ENCODE results near the gene GTPBP4. TPM values are rescaled to one million over a fixed set of nuclear protein-coding genes. Genes with fewer than 3 reads are reported as not detected.

The GTPBP4 gene
- total and polyA plus RNA-seq, 2 of the 13 experiments (the other 11 are each of a cell fraction or from before 2014, with no cell fraction given): 24.1 to 85.5 TPM

DNA sequence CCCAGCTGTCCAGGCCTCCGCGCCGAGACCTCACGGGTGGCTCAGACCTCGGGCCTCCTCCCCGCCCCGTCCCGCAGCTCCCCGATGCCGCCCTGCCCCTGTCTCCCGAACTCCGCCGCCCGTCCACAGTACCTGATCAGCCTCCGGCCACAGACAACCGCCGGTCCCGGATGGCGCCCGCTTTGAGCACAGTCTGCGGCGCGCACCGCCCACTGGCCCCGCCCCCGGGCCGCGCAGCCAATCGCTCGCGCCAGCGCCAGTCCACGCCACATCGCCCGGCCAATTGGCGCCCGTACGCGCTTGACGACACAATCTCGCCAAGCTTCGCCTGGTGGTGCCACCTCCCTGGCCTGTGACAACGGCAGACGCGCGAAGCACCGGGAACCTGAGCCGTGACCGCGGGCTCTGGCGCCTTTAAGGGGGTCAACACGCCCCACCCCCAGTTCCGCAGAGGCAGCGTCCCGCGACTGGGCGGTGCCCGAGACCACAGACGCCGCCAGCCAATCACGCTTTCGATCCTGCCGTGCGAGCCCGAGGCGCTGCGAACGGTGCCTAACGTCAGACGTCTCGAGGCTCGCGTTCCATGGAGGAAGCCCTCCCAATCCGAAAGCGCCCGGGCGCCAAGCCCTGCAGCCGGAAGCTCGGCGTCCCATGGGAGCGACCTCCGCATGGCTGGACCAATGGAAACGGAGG lies 60.6 kb downstream of the GTPBP4 start, which contains the start of gene IDI1 (continued):
- TF ChIP-seq KLF15 (CRISPR knock-in tag; IDR thresholded peaks at IDR 0.05; ENCODE audit: borderline replicate concordance): no peak
- TF ChIP-seq ZNF556 (CRISPR knock-in tag; IDR thresholded peaks at IDR 0.05; ENCODE audit: borderline replicate concordance): peak; percentile 25; the same call in 1 of the 2 replicates
- TF ChIP-seq NFIB (CRISPR knock-in tag; IDR thresholded peaks at IDR 0.05; ENCODE audit: borderline replicate concordance): no peak
- peak; percentile 98 for TF ChIP-seq RBFOX2 (IDR thresholded peaks at IDR 0.05; ENCODE audit: low read depth, low read length)
- no peak; a peak in 1 of 4 replicates for TF ChIP-seq KLF16 (CRISPR knock-in tag; IDR thresholded peaks at IDR 0.05)
- peak; percentile 74 for TF ChIP-seq PTBP1 (IDR thresholded peaks at IDR 0.05; ENCODE audit: low read depth, low read length, poor library complexity, severe bottlenecking)
- TF ChIP-seq GFI1 (CRISPR knock-in tag; IDR thresholded peaks at IDR 0.05; ENCODE audit: borderline replicate concordance): peak; percentile 56; the same call in 1 of the 2 replicates
- no peak for TF ChIP-seq TBP (CRISPR knock-in tag; IDR thresholded peaks at IDR 0.05)
- TF ChIP-seq, protein P1, sequence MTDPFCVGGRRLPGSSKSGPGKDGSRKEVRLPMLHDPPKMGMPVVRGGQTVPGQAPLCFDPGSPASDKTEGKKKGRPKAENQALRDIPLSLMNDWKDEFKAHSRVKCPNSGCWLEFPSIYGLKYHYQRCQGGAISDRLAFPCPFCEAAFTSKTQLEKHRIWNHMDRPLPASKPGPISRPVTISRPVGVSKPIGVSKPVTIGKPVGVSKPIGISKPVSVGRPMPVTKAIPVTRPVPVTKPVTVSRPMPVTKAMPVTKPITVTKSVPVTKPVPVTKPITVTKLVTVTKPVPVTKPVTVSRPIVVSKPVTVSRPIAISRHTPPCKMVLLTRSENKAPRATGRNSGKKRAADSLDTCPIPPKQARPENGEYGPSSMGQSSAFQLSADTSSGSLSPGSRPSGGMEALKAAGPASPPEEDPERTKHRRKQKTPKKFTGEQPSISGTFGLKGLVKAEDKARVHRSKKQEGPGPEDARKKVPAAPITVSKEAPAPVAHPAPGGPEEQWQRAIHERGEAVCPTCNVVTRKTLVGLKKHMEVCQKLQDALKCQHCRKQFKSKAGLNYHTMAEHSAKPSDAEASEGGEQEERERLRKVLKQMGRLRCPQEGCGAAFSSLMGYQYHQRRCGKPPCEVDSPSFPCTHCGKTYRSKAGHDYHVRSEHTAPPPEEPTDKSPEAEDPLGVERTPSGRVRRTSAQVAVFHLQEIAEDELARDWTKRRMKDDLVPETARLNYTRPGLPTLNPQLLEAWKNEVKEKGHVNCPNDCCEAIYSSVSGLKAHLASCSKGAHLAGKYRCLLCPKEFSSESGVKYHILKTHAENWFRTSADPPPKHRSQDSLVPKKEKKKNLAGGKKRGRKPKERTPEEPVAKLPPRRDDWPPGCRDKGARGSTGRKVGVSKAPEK (CRISPR knock-in tag; IDR thresholded peaks at IDR 0.05; ENCODE audit: borderline replicate concordance): no peak
- no peak for TF ChIP-seq SP140L (CRISPR knock-in tag; IDR thresholded peaks at IDR 0.05; ENCODE audit: borderline replicate concordance)
- no peak for TF ChIP-seq MIER2 (CRISPR knock-in tag; IDR thresholded peaks at IDR 0.05)
- peak; percentile 58 for TF ChIP-seq SAFB2 (CRISPR knock-in tag; IDR thresholded peaks at IDR 0.05; ENCODE audit: borderline replicate concordance, low read depth)
- TF ChIP-seq, protein P2, sequence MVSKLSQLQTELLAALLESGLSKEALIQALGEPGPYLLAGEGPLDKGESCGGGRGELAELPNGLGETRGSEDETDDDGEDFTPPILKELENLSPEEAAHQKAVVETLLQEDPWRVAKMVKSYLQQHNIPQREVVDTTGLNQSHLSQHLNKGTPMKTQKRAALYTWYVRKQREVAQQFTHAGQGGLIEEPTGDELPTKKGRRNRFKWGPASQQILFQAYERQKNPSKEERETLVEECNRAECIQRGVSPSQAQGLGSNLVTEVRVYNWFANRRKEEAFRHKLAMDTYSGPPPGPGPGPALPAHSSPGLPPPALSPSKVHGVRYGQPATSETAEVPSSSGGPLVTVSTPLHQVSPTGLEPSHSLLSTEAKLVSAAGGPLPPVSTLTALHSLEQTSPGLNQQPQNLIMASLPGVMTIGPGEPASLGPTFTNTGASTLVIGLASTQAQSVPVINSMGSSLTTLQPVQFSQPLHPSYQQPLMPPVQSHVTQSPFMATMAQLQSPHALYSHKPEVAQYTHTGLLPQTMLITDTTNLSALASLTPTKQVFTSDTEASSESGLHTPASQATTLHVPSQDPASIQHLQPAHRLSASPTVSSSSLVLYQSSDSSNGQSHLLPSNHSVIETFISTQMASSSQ (IDR thresholded peaks at IDR 0.05; ENCODE audit: low read depth): no peak
- TF ChIP-seq, protein P2 (CRISPR knock-in tag; IDR thresholded peaks at IDR 0.05; ENCODE audit: borderline replicate concordance): peak; percentile 85; the same call in 1 of the 2 replicates
- 0 out of 2 replicates have a peak, but pooled peaks have one; percentile 23 for TF ChIP-seq ZNF335 (CRISPR knock-in tag; IDR thresholded peaks at IDR 0.05)
- 0 out of 2 replicates have a peak, but pooled peaks have one; percentile 36 for TF ChIP-seq ZNF746 (CRISPR knock-in tag; IDR thresholded peaks at IDR 0.05)
- TF ChIP-seq, protein P3, sequence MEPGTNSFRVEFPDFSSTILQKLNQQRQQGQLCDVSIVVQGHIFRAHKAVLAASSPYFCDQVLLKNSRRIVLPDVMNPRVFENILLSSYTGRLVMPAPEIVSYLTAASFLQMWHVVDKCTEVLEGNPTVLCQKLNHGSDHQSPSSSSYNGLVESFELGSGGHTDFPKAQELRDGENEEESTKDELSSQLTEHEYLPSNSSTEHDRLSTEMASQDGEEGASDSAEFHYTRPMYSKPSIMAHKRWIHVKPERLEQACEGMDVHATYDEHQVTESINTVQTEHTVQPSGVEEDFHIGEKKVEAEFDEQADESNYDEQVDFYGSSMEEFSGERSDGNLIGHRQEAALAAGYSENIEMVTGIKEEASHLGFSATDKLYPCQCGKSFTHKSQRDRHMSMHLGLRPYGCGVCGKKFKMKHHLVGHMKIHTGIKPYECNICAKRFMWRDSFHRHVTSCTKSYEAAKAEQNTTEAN (CRISPR knock-in tag; conservative IDR thresholded peaks at IDR 0.05): no peak
- TF ChIP-seq NFE2 (CRISPR knock-in tag; IDR thresholded peaks at IDR 0.05): no peak
- TF ChIP-seq PHF5A (CRISPR knock-in tag; IDR thresholded peaks at IDR 0.05; ENCODE audit: low read depth, unreplicated experiment): peak; percentile 61
- TF ChIP-seq ZFP82 (CRISPR knock-in tag; IDR thresholded peaks at IDR 0.05; ENCODE audit: borderline replicate concordance): no peak
- 0 out of 2 replicates have a peak, but pooled peaks have one; percentile 55 for TF ChIP-seq RARA (CRISPR knock-in tag; IDR thresholded peaks at IDR 0.05)
- TF ChIP-seq ZNF549 (CRISPR knock-in tag; IDR thresholded peaks at IDR 0.05): no peak

All from HepG2 (cell line).